NCI-H1092 treated with DMSO at 0.1 percent for 48 hours (cell line): ENCODE results near the gene RNF111.
"Not testable (repeated sequence)": the region's sequence is repeated elsewhere in the genome, so short reads cannot be mapped to it uniquely, and the experiment has no call there.

Experiments
- DNase-seq: peaks from one replicate; lab custom pipeline; 2025; lab: John Stamatoyannopoulos, UW

Gene RNF111

GRCh38 chr15:59059076-59059597 lies 71.7 kb downstream of the RNF111 start:
- DNase-seq, result no peak

- no peak for DNase-seq
Observed at GRCh38 chr15:59060348-59060747, 72.9 kb downstream of the RNF111 start.

GRCh38 chr15:59063042-59063441 lies 75.6 kb downstream of the RNF111 start:
- DNase-seq, result no peak

GRCh38 chr15:59069430-59069829 lies 82.0 kb downstream of the RNF111 start:
- DNase-seq, result no peak

- no peak for DNase-seq
Observed at GRCh38 chr15:59074607-59075006, 87.1 kb downstream of the RNF111 start.

- no peak for DNase-seq
Observed at GRCh38 chr15:59087731-59088130, 100.3 kb downstream of the RNF111 start.

- no peak for DNase-seq
Observed at GRCh38 chr15:59094077-59094476, 106.6 kb downstream of the RNF111 start.

GRCh38 chr15:59096429-59096828 lies 109.0 kb downstream of the RNF111 start:
- DNase-seq, result no peak

- DNase-seq, result no peak
Observed at GRCh38 chr15:59099162-59099685, 111.8 kb downstream of the RNF111 start.

- DNase-seq, result no peak
Observed at GRCh38 chr15:59104602-59104911, 117.1 kb downstream of the RNF111 start.

- peak; percentile 87 for DNase-seq
Observed at GRCh38 chr15:59104912-59105732, 117.7 kb downstream of the RNF111 start, which contains the start of gene CCNB2. Gene CCNB2 (plus strand): TSS chr15:59105146. CDS start chr15:59105269, 123 bp downstream.

- DNase-seq, result no peak
Observed at GRCh38 chr15:59105854-59106253, 118.4 kb downstream of the RNF111 start.

- DNase-seq, result no peak
Observed at GRCh38 chr15:59111251-59111650, 123.8 kb downstream of the RNF111 start.

GRCh38 chr15:59115047-59115446 lies 127.6 kb downstream of the RNF111 start:
- no peak for DNase-seq

GRCh38 chr15:59116141-59116540 lies 128.7 kb downstream of the RNF111 start:
- DNase-seq, result no peak

- DNase-seq, result no peak
Observed at GRCh38 chr15:59116771-59117170, 129.3 kb downstream of the RNF111 start.

GRCh38 chr15:59119625-59120024 lies 132.2 kb downstream of the RNF111 start:
- DNase-seq, result no peak

- no peak for DNase-seq
Observed at GRCh38 chr15:59120937-59121336, 133.5 kb downstream of the RNF111 start.

GRCh38 chr15:59124261-59124660 lies 136.8 kb downstream of the RNF111 start:
- DNase-seq, result no peak

GRCh38 chr15:59125683-59126082 lies 138.2 kb downstream of the RNF111 start:
- DNase-seq, result not testable (repeated sequence)

GRCh38 chr15:59127255-59127654 lies 139.8 kb downstream of the RNF111 start:
- not testable (repeated sequence) for DNase-seq

GRCh38 chr15:59131456-59131855 lies 144.0 kb downstream of the RNF111 start:
- DNase-seq, result no peak

- DNase-seq, result no peak
Observed at GRCh38 chr15:59131969-59132562, 144.6 kb downstream of the RNF111 start.
